ENCODE data around the gene DET1.
"Not testable (repeated sequence)": the region's sequence is repeated elsewhere in the genome, so short reads cannot be mapped to it uniquely, and the experiment has no call there.

Gene DET1

DNA sequence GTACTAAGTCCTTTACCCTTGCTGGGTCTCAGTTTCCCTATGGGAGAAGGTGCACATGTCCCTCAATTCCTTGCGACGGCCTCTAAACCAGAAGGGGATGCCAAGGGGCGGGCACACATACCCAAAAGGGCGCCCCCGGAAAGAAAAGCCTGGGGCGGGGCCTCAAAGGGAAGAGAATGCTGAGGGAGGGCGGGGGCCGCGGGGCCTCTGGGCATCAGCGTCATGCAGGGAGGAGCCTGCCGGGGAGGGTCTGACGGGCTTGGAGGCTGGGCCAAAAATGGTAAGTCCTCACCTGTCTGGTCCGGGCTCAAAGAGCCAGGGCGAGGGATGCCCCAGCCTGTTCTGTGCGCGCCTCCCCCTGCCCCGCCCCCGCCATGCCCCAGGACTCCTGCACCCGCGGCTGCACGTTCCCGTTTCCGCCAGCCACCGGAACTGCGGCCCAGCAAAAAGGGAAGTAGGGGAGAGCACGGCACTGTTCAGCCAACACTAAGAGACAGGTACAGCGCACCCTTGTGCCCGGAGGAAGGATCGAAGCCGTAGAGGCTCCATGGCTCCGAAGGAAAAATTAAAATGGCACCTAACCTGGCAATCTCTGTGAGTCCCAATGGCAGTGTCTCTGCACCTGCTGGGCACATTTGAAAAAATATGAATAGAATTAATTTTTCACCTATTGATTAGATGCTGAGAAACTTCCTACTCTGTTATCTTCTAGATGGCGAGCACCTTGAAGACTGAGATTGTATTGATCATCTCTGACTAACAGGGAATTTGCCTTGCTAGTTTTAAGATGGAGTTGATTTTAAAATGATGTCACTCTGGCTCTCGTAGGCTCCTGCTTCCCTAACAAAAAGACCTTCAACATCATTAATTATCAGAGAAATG, at the start of gene DET1:
TSS of gene DET1 (minus strand) at position 434 of the 882 bp plus-strand sequence. CDS start 14,976 bp downstream, outside the sequence.
- peak; percentile 94 for DNase-seq
- peak; percentile 98 for ATAC-seq

DNA sequence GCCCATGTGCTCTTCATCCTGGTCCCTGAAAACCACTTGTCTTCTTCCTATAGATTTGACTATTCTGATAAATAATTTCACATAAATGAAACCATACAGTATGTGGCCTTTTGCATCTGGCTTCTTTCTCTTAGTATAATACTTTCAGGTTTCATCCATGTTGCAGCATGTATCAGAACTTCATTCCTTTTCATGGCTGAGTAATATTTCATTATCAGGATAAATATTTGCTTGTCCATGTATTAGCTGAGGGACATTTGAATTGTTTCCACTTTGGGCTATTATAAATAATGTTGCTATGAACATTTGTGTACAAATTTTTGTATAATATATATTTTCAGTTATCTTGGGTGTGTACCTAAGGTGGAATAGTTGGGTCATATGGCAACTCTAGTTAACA, 44.9 kb upstream of the DET1 start:
- DNase-seq (no peak), ATAC-seq (no peak)

DNA sequence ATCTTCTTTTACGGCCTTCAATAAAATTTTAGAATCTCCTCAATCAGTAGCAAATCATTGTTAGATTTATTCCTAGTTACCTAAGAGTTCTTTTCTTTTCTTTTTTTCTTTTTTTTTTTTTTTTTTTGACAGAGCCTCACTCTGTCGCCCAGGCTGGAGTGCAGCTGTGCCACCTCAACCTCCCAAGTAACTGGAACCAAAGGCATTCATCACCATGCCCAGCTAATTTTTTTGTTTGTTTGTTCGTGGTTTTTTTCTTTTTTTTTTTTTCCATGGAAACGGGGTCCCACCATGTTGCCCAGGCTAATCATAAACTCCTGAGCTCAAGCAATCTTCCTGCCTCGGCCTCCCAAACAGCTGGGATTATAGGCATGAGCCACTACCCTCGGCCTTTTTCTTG, 44.3 kb upstream of the DET1 start:
- DNase-seq = no peak
- ATAC-seq = no peak

DNA sequence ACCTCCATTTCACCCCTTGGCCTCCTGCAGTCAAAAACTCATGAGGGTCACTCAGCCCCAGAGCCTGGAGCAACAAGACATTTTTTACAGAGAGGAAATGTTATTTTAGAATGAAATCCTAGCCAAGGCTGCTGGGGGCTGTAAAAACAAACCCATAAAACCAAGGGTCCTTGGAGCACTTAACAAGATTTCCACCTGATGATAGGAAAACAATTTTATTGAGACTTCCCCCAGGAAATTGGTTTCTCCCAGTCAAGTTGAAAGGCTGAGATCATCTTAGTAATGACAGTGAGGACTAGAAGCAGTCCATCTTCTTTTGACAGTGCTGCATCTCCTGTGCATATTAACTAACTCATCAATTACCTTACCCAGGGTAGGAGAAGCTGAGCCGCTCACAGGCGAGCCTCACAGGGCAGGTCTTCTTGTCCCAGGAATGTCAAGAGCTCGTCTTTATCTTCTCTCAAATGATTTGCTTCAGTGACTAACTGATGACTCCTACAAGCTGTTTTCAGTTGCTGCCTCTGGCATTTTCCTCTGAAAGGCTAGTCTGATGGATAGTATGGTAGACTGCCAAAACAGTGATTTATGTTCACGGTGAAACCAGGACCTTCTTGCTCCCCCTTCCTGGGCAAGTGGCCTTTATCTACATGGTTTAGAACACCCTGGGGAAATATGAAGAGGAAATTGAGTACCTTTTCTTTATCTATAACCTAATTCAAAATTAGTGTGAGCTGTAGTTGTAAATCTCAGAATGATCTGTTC, 40.1 kb upstream of the DET1 start:
- ATAC-seq (no peak), DNase-seq (no peak)

DNA sequence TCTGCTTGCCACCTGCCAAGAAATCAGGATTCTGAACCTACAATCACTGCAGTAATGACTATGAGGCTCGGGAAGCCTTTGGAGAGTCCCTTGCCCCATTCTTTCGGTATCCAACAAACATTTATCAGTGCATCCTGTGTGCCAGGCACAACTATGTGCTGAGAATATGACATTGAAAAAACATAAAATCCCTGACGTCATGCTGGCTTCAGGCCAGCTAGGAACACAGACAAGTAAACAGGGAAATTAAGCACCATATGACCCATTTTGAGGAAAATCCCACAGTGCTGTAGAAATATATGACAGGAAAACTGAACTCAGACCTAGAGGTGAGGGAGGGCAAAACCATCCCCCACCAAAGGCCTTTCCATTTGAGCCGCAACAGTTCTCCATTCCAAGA, 34.1 kb upstream of the DET1 start:
- DNase-seq (no peak), ATAC-seq (no peak)

DNA sequence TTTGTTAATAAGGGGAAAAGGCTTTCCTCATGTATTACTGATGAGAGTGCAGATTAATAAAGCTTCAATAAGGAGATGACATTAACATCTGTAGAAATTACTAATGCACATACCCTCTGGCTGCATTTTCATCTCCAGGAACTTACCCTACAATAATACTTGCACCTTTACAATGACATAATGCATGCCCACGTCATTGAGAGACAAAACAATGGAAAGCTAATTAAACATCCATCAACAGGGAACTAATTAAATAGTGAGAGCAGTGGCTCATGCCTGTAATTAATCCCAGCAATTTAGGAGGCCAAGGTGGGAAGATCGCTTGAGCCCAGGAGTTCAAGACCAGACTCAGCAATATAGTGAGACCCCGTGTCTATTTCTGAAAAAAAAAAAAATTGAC, 32.8 kb upstream of the DET1 start:
- no peak for DNase-seq
- no peak for ATAC-seq

DNA sequence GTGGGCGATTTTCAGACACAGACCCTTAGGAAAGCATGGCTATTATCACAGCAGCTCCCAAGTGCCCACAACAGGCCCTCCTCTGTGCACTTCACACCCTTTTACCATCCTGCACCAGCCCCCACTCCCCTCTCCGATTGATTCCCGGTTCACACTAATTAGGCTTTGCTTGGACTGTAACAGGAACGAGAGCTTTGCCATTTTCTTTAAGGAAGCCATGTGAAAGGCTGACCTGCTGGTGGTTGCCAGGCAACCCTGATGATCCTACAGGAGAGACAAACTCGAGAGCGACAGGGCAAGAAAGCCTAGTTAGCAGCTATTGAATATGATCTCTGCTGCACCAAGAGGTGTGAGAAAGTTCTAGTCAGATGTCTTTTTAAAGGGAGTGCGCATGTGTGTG, 28.2 kb upstream of the DET1 start:
- no peak for ATAC-seq
- no peak for DNase-seq

DNA sequence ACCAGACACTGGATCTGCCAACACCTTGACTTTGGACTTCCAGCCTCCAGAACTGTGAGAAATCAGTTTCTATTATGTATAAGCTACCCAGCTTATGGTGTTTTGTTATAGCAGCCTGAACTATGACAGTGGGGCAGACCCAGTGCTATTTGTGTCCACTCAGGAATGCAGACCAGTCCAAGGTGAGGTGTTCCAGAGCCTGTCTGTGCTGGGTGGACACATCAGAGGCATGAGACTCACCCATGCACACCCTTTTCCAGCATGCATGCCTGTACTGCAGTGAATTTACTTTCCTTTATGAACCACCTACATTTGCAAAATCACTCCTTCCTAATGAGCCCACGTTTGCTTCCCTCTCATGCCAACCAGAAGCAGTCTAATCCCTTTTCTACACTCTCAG, 27.6 kb upstream of the DET1 start:
- DNase-seq (no peak), ATAC-seq (no peak)

DNA sequence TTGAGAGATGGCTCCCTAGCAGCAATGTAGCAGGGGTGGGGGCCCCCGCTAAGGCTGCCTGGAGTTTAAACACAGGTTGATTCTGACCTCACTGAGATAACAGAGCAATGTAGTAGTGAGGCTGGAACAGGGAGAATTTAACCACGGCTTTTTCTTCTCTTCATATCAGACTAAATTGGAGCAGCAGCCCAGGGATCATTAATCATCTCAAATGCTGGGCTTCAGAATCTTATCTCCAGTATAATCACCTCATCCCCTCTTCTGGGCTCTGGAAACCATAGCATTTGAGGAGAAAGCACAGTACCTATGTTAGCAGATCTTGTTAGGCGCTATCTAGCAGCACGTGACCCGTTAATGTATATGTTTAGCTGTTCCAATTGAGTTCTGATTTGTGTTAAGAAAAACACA, 25.4 kb upstream of the DET1 start:
- no peak for DNase-seq
- no peak for ATAC-seq

DNA sequence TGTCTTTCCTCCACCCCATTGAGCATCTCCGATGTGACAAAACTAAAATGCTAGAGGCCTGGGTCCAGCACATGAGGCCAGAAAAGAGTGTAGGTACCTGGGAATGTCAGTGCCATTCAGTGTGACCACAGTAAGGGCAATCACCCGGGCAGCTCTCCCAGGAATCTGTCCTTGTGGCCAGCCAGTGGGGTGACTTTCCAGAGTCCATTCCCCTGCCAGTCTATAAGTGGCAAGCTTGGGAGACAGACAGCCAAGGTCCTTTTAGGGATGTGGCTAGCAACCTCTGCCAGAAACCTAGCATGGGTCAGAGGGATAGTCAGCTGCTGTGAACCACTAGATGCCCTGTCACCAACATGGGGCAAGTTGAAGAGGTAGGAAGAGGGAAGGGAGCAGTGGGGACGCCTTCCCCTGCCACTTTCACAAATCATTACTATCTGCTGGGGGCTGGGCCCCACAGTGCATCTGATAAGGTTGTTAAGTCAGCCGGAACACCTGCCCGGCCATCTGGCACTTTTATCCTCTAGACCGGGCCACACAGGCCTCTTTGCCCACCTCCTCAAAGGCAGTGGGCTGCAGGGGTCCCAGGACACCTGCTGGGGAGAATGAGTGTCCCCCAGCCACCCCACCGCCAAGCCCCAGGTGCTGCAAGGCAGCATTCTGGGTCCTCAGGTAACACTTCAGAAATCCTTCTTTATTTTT, 24.8 kb upstream of the DET1 start:
- ATAC-seq (no peak), DNase-seq (no peak)

DNA sequence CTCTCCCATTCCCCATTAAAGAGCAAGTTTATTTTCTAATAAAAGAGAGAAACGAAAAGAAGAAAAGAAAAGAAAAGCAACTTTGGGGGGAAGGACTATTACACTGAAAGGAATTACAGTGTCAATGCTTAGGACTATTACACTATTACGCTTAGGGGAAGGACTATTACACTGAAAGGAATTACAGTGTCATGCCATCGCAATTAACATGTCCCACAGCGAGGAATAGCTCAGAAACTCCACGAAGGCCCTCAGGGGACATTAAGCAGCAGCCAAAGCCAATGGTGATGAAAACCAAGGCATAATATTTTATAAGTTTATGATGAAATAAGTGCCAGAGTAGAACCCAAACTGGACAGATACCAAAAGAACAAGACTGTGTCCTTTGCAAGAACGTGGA, 22.1 kb upstream of the DET1 start:
- DNase-seq (no peak), ATAC-seq (no peak)

DNA sequence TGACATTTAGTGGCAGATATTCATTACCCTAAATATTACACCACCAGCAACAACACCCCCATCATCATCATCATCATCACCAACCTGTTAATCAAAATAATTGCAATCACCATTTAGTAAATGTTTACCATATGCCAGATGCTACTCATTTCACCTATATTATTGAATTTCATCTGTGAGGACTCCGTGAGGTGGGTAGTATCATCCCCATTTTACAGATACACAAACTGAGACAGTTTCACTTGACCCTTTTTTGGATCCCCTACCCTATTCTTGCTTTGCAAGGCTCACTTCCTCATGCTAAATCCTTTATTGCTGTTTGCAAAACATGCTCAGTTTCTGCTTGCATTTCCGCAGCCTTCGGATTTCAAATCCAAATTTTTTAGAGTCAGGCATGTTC, 18.3 kb upstream of the DET1 start:
- ATAC-seq (no peak), DNase-seq (no peak)

DNA sequence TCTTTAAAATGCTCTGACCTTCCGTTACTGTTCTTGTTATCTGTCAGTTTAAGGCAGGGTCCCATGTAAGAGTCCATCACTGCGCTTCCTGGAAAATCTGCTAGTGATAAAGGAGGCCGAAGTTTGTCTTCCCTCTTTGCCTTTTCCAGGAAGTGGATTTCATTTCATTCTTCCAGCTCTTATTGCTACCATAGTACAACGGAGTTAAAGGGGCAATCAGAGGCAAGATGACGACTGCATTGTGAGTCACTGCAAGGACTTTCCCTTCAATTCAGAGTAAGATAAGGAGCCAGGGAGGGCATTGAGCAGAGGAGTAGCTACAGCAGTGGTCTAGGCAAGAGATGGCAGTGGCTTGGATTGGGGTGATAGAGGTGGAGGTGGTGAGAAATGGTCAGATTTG, 17.2 kb upstream of the DET1 start:
- ATAC-seq (no peak), DNase-seq (no peak)

DNA sequence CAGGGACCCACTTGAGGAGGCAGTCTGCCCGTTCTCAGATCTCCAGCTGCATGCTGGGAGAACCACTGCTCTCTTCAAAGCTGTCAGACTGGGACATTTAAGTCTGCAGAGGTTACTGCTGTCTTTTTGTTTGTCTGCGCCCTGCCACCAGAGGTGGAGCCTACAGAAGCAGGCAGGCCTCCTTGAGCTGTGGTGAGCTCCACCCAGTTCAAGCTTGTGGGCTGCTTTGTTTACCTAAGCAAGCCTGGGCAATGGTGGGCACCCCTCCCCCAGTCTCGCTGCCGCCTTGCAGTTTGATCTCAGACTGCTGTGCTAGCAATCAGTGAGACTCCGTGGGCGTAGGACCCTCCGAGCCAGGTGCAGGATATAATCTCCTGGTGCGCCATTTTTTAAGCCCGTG, 13.1 kb upstream of the DET1 start:
- ATAC-seq = not testable (repeated sequence)

DNA sequence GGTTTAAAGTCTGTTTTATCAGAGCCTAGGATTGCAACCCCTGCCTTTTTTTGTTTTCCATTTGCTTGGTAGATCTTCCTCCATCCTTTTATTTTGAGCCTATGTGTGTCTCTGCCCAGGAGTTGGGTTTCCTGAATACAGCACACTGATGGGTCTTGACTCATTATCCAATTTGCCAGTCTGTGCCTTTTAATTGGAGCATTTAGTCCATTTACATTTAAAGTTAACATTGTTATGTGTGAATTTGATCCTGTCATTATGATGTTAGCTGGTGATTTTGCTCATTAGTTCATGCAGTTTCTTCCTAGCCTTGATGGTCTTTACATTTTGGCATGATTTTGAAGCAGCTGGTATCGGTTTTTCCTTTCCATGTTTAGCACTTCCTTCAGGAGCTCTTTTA, 11.5 kb upstream of the DET1 start:
- not testable (repeated sequence) for ATAC-seq, DNase-seq

More for the DNA sequence above, 13.1 kb upstream of the DET1 start:
- not testable (repeated sequence) for DNase-seq

DNA sequence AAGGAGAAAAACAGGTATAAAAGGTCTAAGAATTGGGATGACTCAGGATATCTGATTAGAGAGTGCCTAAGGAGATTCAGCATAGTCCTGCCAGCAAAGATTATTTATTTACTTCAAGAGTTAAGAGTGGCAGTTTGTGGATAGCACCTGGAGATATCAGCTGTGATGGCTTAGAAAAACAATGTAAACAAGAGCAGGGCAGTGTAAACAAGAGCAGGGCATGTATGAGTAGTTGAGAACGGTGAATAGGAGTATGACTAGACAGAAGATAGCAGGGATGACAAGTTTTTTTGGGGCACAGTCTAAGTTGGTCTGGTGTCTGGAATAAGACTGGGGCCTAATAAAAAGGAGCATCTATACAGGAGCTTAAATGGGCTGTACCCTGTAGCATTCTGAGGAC, 1.5 kb upstream of the DET1 start:
- not testable (repeated sequence) for ATAC-seq, DNase-seq

DNA sequence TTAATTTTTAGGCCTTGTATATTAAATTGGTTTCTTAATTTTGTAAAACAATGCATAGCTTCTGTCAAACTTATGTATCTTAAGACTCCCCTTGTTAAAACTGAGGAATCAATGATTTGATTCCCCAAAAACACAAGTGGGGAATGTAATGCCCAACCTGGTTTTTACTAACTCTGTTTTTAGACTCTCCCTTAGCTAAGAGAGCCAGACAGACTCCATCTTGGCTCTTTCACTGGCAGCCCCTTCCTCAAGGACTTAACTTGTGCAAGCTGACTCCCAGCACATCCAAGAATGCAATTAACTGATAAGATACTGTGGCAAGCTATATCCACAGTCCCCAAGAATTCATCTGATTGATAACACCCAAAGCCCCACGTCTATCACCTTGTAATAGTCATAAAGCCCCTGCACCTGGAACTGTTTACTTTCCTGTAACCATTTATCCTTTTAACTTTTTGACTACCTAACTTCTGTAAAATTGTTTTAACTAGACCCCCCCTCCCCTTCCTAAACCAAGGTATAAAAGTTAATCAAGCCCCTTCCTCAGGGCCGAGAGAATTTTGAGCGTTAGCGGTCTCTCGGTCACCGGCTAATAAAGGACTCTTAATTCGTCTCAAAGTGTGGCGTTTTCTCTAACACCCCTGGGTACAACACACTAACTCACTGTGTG, 768 bp downstream of the DET1 start:
- DNase-seq, ATAC-seq: not testable (repeated sequence)

DNA sequence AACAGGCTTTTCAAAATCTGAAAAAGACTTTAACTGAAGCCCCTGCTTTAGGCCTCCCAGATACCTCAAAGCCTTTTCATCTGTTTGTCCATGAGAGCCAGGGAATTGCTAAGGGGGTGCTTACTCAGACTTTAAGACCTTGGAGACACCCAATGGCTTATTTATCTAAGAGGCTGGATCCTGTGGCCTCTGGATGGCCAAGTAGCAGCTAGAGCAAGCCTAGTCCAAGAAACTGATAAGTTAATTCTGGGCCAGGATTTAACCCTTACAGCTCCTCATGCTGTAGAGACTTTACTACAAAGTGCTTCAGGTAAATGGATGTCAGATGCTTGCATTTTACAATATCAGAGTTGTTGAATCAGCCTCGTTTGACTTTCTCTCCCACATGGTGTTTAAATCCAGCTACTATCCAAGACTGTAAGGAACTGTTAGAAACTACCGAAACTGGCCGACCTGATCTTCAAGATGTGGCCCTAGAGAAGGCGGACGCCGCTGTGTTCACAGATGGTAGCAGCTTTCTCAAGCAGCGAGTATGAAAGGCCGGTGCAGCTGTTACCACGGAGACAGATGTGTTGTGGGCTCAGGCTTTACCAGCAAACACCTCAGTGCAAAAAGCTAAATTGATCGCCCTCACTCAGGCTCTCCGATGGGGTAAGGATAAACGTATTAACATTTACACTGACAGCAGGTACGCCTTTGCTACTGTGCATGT, 3.3 kb downstream of the DET1 start:
- DNase-seq (no peak), ATAC-seq (no peak)

DNA sequence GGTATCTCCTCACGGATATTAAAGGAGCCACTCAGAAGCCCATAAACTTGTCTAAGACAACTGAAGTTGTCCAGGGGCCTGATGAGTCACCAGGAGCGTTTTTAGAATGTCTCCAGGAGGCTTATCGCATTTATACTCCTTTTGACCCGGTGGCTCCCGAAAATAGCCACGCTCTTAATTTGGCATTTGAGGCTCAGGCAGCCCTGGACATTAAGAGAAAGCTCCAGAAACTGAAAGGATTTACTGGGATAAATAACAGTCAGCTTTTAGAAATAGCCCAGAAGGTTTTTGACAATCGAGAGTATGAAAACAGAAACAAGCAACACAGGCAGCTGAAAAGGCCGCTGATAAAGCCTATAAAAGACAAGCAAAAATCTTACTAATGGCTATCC, 4.1 kb downstream of the DET1 start:
- DNase-seq (no peak), ATAC-seq (no peak)

DNA sequence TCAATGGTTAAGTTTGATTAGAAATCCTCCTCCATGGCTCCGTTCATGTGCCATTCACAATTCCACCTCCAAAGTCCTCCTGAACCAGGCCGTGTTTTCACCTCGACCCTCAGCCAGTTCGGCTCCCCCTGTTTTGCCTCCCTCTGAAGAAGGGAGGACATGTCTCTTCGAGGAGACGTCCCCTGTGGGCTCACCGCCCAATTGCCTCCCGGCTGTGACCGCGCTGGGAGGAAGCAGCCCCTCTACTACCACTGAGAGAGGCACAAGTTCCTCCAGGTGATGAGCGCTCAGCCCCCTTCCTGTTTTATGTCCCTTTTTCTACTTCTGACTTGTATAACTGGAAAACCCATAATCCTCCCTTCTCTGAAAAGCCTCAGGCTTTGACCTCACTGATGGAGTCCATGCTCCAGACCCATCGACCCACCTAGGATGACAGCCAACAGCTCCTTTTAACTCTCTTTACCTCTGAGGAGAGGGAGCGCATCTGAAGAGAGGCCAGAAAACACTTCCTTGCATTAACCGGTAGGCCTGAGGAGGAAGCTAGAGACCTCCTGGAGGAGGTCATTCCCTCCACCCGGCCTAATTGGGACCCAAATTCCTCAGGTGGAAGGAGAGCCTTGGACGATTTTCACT, 4.7 kb downstream of the DET1 start:
- ATAC-seq (no peak), DNase-seq (no peak)

DNA sequence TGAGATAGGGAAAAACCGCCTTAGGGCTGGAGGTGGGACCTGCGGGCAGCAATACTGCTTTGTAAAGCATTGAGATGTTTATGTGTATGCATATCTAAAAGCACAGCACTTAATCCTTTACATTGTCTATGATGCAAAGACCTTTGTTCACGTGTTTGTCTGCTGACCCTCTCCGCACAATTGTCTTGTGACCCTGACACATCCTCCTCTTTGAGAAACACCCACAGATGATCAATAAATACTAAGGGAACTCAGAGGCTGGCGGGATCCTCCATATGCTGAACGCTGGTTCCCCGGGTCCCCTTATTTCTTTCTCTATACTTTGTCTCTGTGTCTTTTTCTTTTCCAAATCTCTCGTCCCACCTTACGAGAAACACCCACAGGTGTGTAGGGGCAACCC, 5.4 kb downstream of the DET1 start:
- not testable (repeated sequence) for ATAC-seq, DNase-seq
